Activated naive CD4-positive, alpha-beta T cell treated with anti-CD3 and anti-CD28 coated beads, Interleukin-2, amount 50 U/mL, for 72 hours (primary cell): ENCODE measurements around the gene DPEP2. TPM values are rescaled to one million over a fixed set of nuclear protein-coding genes. Genes with fewer than 3 reads are reported as not detected.
"Not testable (repeated sequence)": the region's sequence is repeated elsewhere in the genome, so short reads cannot be mapped to it uniquely, and the experiment has no call there.

Source experiments
- ATAC-seq, 2 donors: fragments of 150-1000 bp; cut with Tn5 transposase; 2 replicates each; pipeline ENCODE4 v1.10.0; 2021; ENCODE audit warnings: mild to moderate bottlenecking in 2 of 2, moderate library complexity in 2 of 2
- DNase-seq, 2 donors: peaks; one replicate each; pipeline ENCODE4 v3.0.0; 2021 to 2022; ENCODE audit warnings: low spot score in 2 of 2
- H3K27ac Mint-ChIP-seq, 2 donors: one replicate each; pipeline ENCODE4 v1.8.0; 2022; ENCODE audit warnings: mild to moderate bottlenecking in 2 of 2, mixed read lengths in 2 of 2
- H3K36me3 Mint-ChIP-seq, 2 donors: one replicate each; pipeline ENCODE4 v1.8.0; 2022; ENCODE audit warnings: mixed read lengths in 2 of 2
- H3K9me3 Mint-ChIP-seq, 2 donors: one replicate each; pipeline ENCODE4 v1.8.0; 2022; ENCODE audit warnings: mixed read lengths in 2 of 2
- total RNA-seq, 2 donors: library from RNA; stranded (reverse); gene quantifications; one replicate each; pipeline ENCODE4 v1.2.3, GENCODE V29; 2022

The DPEP2 gene
- total RNA-seq, 2 donors from 2014 or later = 2.5 to 6.3 TPM

GRCh38 chr16:67940446-67941089 is 58.7 kb downstream of the DPEP2 start:
- no peak for ATAC-seq
- no peak for DNase-seq

GRCh38 chr16:67939507-67940445 is 59.5 kb downstream of the DPEP2 start:
- DNase-seq (peak in 1 of 2 donors; percentile 37), ATAC-seq (no peak)
- H3K36me3 Mint-ChIP-seq = peaks cover 22 to 40% of the 10 kb centered on the region in 2 donors
- no peaks in the 10 kb centered on the region for H3K9me3 Mint-ChIP-seq
- peak overlapping the region; percentile 44 to 74 for H3K27ac Mint-ChIP-seq

More at GRCh38 chr16:67940446-67941089, 58.7 kb downstream of the DPEP2 start:
- no peaks in the 10 kb centered on the region for H3K9me3 Mint-ChIP-seq
- peak overlapping the region in 1 of 2 donors; percentile 74 for H3K27ac Mint-ChIP-seq
- peaks cover 14 to 32% of the 10 kb centered on the region in 2 donors for H3K36me3 Mint-ChIP-seq

- DNase-seq, ATAC-seq, H3K9me3 Mint-ChIP-seq: not testable (repeated sequence)
- Mint-ChIP-seq H3K27ac (peak overlapping the region; percentile 9 to 95), H3K36me3 (peaks cover 34 to 48% of the 10 kb centered on the region in 2 donors)
These were observed 61.6 kb downstream of the DPEP2 start for GRCh38 chr16:67937713-67938112.

Other genes starting within 250 kb of the DPEP2 start
- gene RANBP10, start 192.9 kb downstream of the DPEP2 start, total RNA-seq = 10 to 100 TPM; 18.3 to 21.2 TPM
- gene TSNAXIP1, start 192.6 kb downstream of the DPEP2 start, total RNA-seq = under 1 TPM in 1 of 2 donors, not detected in 1; 0.35 TPM
- gene THAP11, start 157.2 kb downstream of the DPEP2 start, total RNA-seq = 10 to 100 TPM; 26.9 to 43.2 TPM
- 100 to 1,000 TPM; 111 to 160 TPM for gene NUTF2, start 152.6 kb downstream of the DPEP2 start, total RNA-seq
- gene CENPT, start 151.8 kb downstream of the DPEP2 start, total RNA-seq = 10 to 100 TPM; 49.5 to 86.4 TPM
- 100 to 1,000 TPM; 108 to 117 TPM for gene EDC4, start 126.4 kb downstream of the DPEP2 start, total RNA-seq
- under 1 TPM in 1 of 2 donors, not detected in 1; 0.78 TPM for gene NRN1L, start 114.6 kb downstream of the DPEP2 start, total RNA-seq
- 10 to 100 TPM in 1 of 2 donors, 1 to 10 TPM in 1; 3.5 to 11.6 TPM for gene PSKH1, start 106.2 kb downstream of the DPEP2 start, total RNA-seq
- gene CTRL, start 67.6 kb downstream of the DPEP2 start, total RNA-seq = 1 to 10 TPM; 1.8 to 3.8 TPM
- gene PSMB10, start 62.6 kb downstream of the DPEP2 start, total RNA-seq = 100 to 1,000 TPM; 156 to 215 TPM
- 10 to 100 TPM; 15.7 to 32.5 TPM for gene LCAT, start 55.4 kb downstream of the DPEP2 start, total RNA-seq
- 10 to 100 TPM; 37.2 to 64.0 TPM for gene SLC12A4, start 30.8 kb downstream of the DPEP2 start, total RNA-seq
- gene DPEP3, start 19.0 kb downstream of the DPEP2 start, total RNA-seq = under 1 TPM; 0.19 to 0.23 TPM
- gene DPEP2NB, start 16.4 kb upstream of the DPEP2 start, total RNA-seq = not detected
- 10 to 100 TPM in 1 of 2 donors, 1 to 10 TPM in 1; 7.7 to 15.6 TPM for gene DDX28, start 23.7 kb upstream of the DPEP2 start, total RNA-seq
- gene DUS2, start 23.8 kb upstream of the DPEP2 start, total RNA-seq = 10 to 100 TPM; 21.2 to 35.5 TPM
- 10 to 100 TPM; 64.2 to 90.1 TPM for gene NFATC3, start 85.9 kb upstream of the DPEP2 start, total RNA-seq
- under 1 TPM; 0.43 to 0.48 TPM for gene ESRP2, start 236.6 kb upstream of the DPEP2 start, total RNA-seq
- 1 to 10 TPM; 9.7 to 9.8 TPM for gene PLA2G15, start 245.9 kb upstream of the DPEP2 start, total RNA-seq